Cardiac fibroblast (primary cell): ENCODE data around the gene U2AF1L4.

Experiments
- DNase-seq, 2 donors: peaks; one replicate each; pipeline versions ENCODE4 v3.0.0 to v3.0.0-alpha.2; 2010; ENCODE audit warnings: low read depth in 2 of 2
- H3K4me3 ChIP-seq, 2 donors: replicated peaks in 1 of 2; 1 replicate in 1 of 2; 2 replicates in 1 of 2; pipeline ENCODE4 v1.5.1; 2011; ENCODE audit warnings: low read depth in 2 of 2, low read length in 2 of 2, mild to moderate bottlenecking in 2 of 2, moderate library complexity in 1 of 2
- TF ChIP-seq, protein P1 (sequence below): IDR thresholded peaks from one replicate; pipeline ENCODE4 v1.5.1; 2011; ENCODE audit warnings: low read depth, mild to moderate bottlenecking, low read length, inconsistent platforms

The U2AF1L4 gene, protein sequence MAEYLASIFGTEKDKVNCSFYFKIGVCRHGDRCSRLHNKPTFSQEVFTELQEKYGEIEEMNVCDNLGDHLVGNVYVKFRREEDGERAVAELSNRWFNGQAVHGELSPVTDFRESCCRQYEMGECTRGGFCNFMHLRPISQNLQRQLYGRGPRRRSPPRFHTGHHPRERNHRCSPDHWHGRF

GRCh38 chr19:35745328-35746086 is at the start of gene U2AF1L4, which contains the start of gene PSENEN:
Gene U2AF1L4 (minus strand): TSS chr19:35745418. CDS start chr19:35745391, 27 bp downstream.
Gene PSENEN (plus strand): TSS chr19:35745651. CDS start chr19:35745931, 280 bp downstream.
- TF ChIP-seq, protein P1, sequence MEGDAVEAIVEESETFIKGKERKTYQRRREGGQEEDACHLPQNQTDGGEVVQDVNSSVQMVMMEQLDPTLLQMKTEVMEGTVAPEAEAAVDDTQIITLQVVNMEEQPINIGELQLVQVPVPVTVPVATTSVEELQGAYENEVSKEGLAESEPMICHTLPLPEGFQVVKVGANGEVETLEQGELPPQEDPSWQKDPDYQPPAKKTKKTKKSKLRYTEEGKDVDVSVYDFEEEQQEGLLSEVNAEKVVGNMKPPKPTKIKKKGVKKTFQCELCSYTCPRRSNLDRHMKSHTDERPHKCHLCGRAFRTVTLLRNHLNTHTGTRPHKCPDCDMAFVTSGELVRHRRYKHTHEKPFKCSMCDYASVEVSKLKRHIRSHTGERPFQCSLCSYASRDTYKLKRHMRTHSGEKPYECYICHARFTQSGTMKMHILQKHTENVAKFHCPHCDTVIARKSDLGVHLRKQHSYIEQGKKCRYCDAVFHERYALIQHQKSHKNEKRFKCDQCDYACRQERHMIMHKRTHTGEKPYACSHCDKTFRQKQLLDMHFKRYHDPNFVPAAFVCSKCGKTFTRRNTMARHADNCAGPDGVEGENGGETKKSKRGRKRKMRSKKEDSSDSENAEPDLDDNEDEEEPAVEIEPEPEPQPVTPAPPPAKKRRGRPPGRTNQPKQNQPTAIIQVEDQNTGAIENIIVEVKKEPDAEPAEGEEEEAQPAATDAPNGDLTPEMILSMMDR, result no peak
- peak within 1 kb of the TSS; percentile 76 to 86 for H3K4me3 ChIP-seq
- DNase-seq, result peak; percentile 100

DNA sequence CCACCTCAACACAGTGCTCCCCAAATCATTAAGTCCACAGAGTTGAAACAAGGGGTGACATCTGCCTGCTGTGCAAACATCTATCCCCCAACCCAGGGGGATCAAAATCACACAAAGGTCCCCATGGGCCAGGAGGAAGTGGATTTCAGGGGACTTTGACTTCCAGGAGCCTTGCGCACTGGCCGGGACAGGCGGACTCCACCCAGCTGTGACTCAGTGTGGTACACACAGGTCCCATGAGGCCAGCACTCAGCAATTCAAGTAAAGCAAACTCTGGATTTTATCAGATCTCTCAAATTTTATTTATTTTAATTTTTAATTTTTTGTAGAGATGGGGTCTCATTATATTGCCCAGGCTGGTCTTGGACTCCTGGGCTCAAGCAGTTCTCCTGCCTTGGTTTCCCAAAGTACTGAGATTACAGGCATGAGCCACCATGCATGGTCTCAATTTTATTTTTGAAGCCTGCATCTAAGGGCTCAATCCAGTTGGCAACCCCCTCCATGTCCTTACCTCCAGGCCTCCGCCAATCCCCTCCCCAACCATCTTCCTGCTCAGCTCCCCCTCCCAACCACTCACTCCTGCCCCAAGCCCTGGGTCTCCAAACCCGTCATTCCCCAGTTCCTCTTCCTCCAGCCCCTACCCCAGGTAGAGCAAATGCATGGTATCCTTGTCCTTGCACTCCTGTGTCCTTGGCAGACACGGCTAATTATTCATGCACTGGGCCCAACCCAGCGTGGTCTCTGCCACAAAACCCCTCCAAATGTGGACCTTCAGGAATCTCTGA is 48.4 kb upstream of the U2AF1L4 start:
- no peak overlapping the region for H3K4me3 ChIP-seq
- DNase-seq, result peak; percentile 21 to 70
- TF ChIP-seq, protein P1, result no peak

- H3K4me3 ChIP-seq, result no peak overlapping the region
- TF ChIP-seq, protein P1, result no peak
- no peak for DNase-seq
These were observed 47.7 kb upstream of the U2AF1L4 start for GRCh38 chr19:35792888-35793287.

DNA sequence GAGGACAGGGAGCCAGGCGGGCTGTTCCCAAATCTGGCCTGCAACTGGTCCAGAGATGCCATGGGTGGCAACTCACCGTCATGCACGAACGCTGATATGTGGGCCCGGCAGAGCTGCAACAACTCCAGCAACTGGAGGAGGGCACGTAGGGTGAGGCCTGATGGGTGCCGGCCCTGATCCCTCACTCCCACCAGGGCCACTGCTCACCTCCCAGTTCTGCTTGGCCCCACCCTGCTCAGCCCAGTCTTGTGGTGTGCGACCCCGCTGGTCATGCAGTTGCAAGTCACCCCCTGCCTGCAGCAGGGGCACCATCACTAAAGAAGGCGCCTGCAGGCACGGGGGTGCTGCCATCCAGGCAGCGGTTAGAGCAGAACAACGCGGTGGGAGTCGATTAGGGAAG is 47.1 kb upstream of the U2AF1L4 start:
- no peak overlapping the region for H3K4me3 ChIP-seq
- TF ChIP-seq, protein P1, result no peak

DNA sequence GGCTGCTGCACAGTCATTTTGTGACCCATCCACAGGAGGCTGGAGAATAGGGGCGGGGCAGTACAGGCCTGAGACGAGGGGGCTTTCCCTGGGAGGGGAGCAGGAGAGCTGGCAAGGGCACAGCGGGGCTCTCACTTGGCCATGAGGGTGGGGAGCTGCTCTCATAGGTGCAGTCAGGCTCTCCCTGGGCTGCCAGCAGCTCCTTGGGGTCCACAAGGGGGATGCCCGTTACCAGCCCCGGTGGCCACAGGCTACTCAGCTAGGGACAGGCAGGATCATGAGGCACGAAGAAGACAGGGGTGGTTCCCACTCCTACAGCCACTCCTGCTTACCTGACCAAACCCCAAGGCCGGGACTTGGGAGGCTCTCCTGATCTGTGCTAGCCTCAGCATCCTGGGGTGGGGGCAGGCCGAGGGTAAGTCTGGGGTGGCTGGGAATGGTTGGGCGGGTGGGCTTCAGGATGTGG is 46.6 kb upstream of the U2AF1L4 start:
- no peak for DNase-seq
- no peak overlapping the region for H3K4me3 ChIP-seq
- TF ChIP-seq, protein P1, result no peak

More for the DNA sequence above, 47.1 kb upstream of the U2AF1L4 start:
- DNase-seq, result no peak

- TF ChIP-seq, protein P1, result no peak
- DNase-seq, result no peak
- H3K4me3 ChIP-seq, result no peak overlapping the region
These were observed 46.0 kb upstream of the U2AF1L4 start for GRCh38 chr19:35790981-35791813.
